GM19372 (cell line): ENCODE results near the gene TMEM9.
A peak's percentile ranks its signal among the peaks of the same experiment; 100 is the strongest.
"Not testable (repeated sequence)": the region's sequence is repeated elsewhere in the genome, so short reads cannot be mapped to it uniquely, and the experiment has no call there.

Source experiments
- ATAC-seq: cut with Tn5 transposase; IDR thresholded peaks from one replicate; pipeline ENCODE4 v1.9.1; 2021; ENCODE audit warnings: mild to moderate bottlenecking, low read depth, moderate library complexity; ENCODE audit not compliant: unreplicated experiment

TMEM9 gene

DNA sequence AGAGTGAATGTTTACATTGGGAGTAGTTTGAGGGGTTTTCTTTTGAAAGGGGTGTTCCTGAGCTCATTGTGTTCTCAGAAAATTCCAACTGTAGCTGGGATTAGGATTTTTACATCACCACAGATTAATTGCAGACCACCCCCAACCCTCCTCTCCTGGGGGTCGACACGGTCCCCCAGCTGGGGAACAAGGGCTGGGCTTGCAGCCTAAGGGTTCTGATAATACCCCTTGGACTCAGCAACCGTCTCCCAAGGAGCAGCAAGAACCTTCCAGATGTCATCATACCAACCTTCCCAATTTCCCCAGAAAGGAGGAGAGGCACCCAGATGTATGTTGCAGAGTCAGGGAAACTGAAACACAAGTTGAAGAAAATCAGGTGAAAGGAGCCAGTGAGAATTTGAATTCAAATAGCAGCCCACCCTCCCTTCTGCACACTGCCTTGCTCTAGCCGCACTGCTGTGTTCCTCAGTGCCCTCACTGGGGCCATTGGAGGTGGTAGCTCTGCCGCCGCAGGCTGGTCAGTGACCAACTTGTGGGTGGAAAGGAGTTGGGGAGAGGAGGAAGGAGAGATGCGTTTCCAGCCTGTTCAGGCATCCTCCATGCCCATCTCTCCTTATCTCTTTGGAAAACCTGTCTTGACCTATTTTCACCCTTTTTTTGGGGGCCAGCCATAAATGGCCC lies 21.7 kb upstream of the TMEM9 start:
- ATAC-seq = no peak

- no peak for ATAC-seq
These were observed 19.5 kb upstream of the TMEM9 start for GRCh38 chr1:201173736-201174135.

DNA sequence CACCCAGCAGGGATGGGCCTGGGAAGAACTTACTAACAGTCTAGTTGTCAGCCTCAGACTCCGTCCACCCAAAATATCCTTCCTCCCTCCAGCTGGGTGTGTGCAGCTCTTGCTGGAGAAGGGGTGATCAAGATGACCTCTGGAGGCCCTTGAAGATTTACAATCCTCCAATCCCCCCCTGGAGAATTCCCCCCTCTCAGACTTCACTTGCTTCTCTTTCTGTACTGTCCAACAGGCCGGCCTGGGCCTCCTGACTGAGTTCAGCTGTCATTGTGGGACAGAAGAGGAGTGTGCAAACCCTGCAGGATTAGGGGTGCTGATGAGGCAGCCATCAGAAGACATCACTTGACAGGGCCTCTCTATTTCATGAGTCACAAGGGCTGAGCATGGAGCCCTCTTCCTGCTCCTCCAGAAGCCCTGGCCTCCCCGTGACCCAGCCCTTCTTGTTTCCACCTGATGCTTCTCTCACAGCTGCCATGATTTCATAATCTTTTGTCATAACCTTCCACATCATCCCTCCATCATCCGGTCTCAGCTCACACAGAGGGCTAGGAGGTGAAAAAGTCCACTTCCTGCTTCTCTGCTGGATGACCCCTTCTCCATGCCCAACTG lies 18.8 kb upstream of the TMEM9 start:
- no peak for ATAC-seq

DNA sequence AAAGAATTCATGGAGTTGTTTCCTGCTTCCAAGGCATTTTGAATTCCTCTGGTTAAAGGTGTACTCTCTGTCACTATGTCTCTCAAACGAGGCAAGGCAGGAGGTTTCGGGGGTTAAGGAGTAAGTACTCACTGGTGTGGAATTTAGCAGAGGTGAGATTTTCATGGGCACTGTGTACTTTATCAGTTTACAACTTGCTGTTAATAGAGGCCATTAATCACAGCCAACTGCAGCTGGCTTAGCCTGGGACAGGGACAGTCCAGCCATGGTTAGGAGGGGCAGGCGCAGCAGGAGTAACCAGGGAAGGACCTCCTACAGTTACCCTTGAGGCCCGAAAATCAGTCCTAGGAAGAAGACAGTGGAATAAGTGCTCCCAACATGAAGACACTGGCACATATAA lies 18.1 kb upstream of the TMEM9 start:
- ATAC-seq = no peak

GRCh38 chr1:201171063-201172036 lies 17.1 kb upstream of the TMEM9 start:
- ATAC-seq = peak; percentile 39

DNA sequence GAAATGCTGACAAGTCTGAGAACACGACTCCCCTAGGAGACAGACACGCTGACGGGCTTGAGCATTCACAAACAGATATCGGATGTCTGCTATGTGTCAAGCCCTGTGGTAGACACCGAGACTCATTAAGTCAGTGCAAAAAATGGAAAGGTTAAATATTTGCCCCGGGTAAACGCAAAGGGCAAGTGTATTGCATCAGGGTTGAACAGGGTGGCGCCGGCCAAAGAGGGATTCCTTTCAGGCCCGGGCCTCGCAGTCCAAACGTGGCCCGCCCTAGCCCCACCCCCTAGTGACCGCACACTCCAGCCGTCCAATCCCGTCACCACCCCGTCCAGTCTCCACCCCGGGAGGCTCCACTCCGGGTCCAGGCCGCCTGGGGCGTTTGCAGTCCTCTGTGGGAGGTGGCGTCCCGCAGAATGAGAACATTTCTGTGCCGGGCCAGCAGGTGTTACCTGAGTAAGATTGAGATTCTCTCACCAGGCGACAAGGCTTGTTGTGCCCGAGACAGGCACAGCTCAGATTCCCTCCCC lies 16.3 kb upstream of the TMEM9 start:
- ATAC-seq = peak; percentile 96

GRCh38 chr1:201169971-201170532 lies 15.8 kb upstream of the TMEM9 start:
- ATAC-seq = no peak

GRCh38 chr1:201169203-201169602 lies 14.9 kb upstream of the TMEM9 start:
- ATAC-seq = no peak

DNA sequence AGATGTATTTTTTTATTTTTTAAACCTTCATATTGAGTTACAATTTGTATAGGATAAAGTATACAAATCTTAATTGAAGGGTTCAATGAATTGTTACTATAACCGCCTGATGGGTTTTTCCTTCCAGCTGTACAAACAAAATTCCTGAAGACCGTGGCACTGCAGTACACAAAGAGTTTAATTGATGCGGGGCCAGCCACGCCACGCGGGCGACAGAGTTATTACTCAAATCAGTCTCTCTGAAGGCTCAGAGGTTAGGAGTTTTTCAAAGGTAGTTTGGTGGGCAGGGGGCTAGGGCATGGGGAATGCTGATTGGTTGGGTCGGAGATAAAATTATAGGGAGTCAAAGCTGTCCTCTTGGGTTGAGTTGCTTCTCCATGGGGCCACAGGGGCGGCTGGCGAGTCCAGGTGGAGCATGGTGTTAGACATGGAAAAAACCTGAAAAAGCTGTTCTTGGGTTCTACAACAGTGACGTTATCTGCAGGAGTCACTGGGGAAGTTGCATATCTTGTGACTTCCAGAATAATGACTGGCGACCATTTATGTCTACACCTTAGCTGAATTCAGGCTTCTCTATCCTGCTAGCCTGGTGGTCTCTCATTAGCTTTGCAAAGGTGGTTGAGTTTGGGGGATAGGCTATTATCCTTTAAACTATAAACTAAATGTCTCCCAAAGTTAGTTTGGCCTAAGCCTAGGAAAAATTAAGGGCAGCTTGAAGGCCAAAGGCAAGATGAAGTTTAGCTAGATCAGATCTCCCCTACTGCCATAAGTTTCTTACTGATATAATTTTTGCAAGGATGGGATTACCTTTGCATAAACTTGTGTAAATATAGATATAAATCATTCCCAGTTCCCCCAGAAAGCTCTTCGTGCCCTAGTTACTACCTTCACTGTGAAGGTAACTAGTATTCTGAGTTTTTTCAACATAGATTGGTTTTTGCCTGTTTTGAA lies 13.0 kb upstream of the TMEM9 start:
- ATAC-seq = no peak

- no peak for ATAC-seq
These were observed 10.4 kb upstream of the TMEM9 start for GRCh38 chr1:201164645-201165044.

GRCh38 chr1:201163707-201164106 lies 9.4 kb upstream of the TMEM9 start:
- ATAC-seq = no peak

DNA sequence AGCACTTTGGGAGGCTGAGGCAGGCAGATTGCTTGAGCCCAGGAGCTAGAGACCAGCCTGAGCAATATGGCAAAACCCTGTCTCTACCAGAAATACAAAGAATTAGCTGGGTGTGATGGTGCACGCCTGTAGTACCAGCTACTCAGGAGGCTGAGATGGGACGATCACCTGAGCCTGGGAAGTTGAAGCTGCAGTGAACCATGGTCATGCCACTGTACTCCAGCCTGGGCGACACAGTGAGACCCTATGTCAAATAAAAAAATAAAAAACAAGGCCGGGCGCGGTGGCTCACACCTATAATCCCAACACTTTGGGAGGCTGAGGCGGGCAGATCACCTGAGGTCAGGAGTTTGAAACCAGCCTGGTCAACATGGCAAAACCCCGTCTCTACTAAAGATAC lies 8.8 kb upstream of the TMEM9 start:
- ATAC-seq = not testable (repeated sequence)

DNA sequence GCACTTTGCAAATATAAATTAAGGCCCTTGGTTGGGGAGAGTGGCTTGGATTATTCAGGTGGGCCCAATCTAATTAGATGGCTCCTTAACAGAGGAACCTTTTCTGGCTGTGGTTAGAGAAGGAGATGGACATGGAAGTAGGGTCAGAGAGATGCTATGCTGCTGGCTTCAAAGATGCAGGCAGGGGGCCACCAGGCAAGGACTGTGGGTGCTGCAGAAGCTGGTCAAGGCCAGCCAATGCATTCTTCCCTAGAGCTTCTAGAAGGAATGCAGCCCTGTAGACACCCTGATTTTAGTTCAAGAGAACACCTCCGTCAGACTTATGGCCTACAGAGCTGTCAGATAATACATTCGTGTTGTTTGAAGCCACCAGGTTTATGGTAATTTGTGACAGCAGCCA lies 3.7 kb upstream of the TMEM9 start:
- no peak for ATAC-seq

GRCh38 chr1:201156819-201157218 lies 2.5 kb upstream of the TMEM9 start:
- no peak for ATAC-seq

DNA sequence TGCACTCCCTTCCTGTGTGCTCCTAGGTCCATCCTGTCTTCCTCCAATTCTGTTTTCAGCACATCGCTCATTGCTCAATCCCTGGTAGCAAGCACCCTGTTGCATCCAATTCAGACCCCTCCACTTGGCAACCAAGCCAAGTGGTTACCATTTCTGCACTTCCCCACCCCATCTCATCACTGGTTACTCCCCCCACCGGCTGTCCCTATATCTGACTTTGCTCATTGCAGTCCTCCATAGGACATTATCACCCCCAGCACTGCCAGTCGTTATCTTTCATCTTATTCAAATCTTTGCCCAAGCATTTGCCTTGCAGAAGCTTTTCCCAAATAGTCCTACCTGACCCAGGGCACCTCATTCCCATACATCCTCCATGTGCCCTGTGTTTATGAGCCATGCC lies 2.1 kb upstream of the TMEM9 start:
- no peak for ATAC-seq

DNA sequence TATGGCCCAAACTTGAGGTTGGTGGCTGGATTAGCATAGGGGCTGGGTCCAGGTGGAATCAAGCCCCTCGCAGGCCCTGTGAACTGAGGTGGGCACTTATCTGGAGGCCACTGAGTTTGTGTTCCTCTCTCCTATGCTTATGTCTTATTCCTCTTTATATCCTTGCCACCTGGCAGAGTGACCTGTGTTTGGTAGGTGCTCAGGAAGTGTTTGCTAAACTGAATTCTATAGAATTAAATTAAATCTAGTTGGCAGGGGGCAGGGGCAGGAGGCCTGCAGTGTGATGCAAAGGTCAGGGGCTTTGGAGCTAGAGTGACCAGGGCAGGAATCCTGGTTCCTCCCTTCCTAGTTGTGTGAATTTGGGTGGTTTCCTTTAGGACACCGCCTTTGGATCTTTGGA lies 1.1 kb upstream of the TMEM9 start:
- ATAC-seq = no peak

- ATAC-seq = peak; percentile 64
These were observed 543 bp downstream of the TMEM9 start for GRCh38 chr1:201153474-201154388.

- no peak for ATAC-seq
These were observed 4.9 kb downstream of the TMEM9 start for GRCh38 chr1:201149400-201149799.
